Ovary (tissue), 3 donors: ENCODE results near the gene RALGPS1.

ENCODE experiments used
- CTCF ChIP-seq, 3 donors: fragments of 450-650 bp in 2 of 3; fragments of 200-600 bp in 1 of 3; IDR thresholded peaks; one replicate each; pipeline versions ENCODE4 v1.5.1 to v1.8.0; 2016 to 2022; ENCODE audit warnings: antibody characterized with exemption in 3 of 3, mild to moderate bottlenecking in 1 of 3
- EP300 ChIP-seq: sonication (generic); formaldehyde crosslinking; IDR thresholded peaks from one replicate; pipeline ENCODE4 v1.6.1; 2017; ENCODE audit warnings: antibody characterized with exemption
- donor health status: DM: no; HTN: no; CAD: no.

GRCh38 chr9:127264462-127265219, 350.1 kb downstream of the RALGPS1 start, which contains the start of gene GARNL3:
- TF ChIP-seq CTCF (IDR thresholded peaks at IDR 0.05) (no peak), EP300 (no peak)
